Activated CD4-positive, alpha-beta T cell treated with anti-CD3 and anti-CD28 coated beads for 36 hours (primary cell): Measurements from ENCODE around the gene RASL10B. TPM values are rescaled to one million over a fixed set of nuclear protein-coding genes. Genes with fewer than 3 reads are reported as not detected.

ENCODE experiments used
- ATAC-seq: fragments of 200-7000 bp; cut with Tn5 transposase; one replicate; pipeline ENCODE4 v1.10.0; 2021; ENCODE audit warnings: mild to moderate bottlenecking, moderate library complexity
- CTCF ChIA-PET: fragments of 350-600 bp; sonication (Branson Sonifier 250); formaldehyde crosslinking; loops from one replicate; lab custom pipeline; 2021; ENCODE audit warnings: antibody characterized with exemption; lab: Charles Lee
- POLR2A ChIA-PET: fragments of 350-600 bp; sonication (Branson Sonifier 250); formaldehyde crosslinking; loops from one replicate; lab custom pipeline; 2021; ENCODE audit warnings: antibody characterized with exemption, inconsistent platforms; lab: Charles Lee
- DNase-seq: peaks from one replicate; pipeline ENCODE4 v3.0.0-alpha.2; 2020
- H3K27ac Mint-ChIP-seq: one replicate; pipeline ENCODE4 v1.8.0; 2021; ENCODE audit warnings: mixed read lengths
- H3K27me3 Mint-ChIP-seq: one replicate; pipeline ENCODE4 v1.8.0; 2021; ENCODE audit warnings: mixed read lengths
- H3K36me3 Mint-ChIP-seq: one replicate; pipeline ENCODE4 v1.8.0; 2021; ENCODE audit warnings: low read depth, mixed read lengths
- H3K4me1 Mint-ChIP-seq: one replicate; pipeline ENCODE4 v1.8.0; 2021; ENCODE audit warnings: mixed read lengths
- H3K4me3 Mint-ChIP-seq: one replicate; pipeline ENCODE4 v1.8.0; 2021; ENCODE audit warnings: mild to moderate bottlenecking, moderate library complexity, mixed read lengths
- H3K9me3 Mint-ChIP-seq: one replicate; pipeline ENCODE4 v1.8.0; 2021; ENCODE audit warnings: low read depth, mixed read lengths
- intact Hi-C, 2 experiments: fragments of 100-400 bp; cut with DNase I in 1 of 2; cut with micrococcal nuclease in 1 of 2; formaldehyde crosslinking; loops; one replicate each; pipeline versions ENCODE4 v1.14.2 to v1.15.1; 2022 to 2024; cut with DNase I, micrococcal nuclease
- total RNA-seq, 2 experiments: library from RNA; stranded (reverse); gene quantifications; one replicate each; pipeline ENCODE4 v1.2.3, GENCODE V29; 2021

RASL10B gene
- total RNA-seq, 2 experiments from 2014 or later = 2.7 to 4.0 TPM

GRCh38 chr17:35717475-35717874 lies 14.0 kb upstream of the RASL10B start:
- Mint-ChIP-seq H3K4me3 (no peak overlapping the region), H3K36me3 (peaks cover 22% of the 10 kb centered on the region), H3K4me1 (no peaks in the 10 kb centered on the region), H3K27ac (no peak overlapping the region), H3K9me3 (no peaks in the 10 kb centered on the region), H3K27me3 (no peaks in the 10 kb centered on the region)
- ChIA-PET POLR2A (no interaction called here), CTCF (interaction anchor here (0.6 to 1.5 kb wide), 4 partner anchors 8 to 47 kb away, joined by 3 to 5 read pairs (median 3); no protein-coding TSS in a partner anchor)
- intact Hi-C loops = no loop called here
- ATAC-seq (no peak), DNase-seq (no peak)

DNA sequence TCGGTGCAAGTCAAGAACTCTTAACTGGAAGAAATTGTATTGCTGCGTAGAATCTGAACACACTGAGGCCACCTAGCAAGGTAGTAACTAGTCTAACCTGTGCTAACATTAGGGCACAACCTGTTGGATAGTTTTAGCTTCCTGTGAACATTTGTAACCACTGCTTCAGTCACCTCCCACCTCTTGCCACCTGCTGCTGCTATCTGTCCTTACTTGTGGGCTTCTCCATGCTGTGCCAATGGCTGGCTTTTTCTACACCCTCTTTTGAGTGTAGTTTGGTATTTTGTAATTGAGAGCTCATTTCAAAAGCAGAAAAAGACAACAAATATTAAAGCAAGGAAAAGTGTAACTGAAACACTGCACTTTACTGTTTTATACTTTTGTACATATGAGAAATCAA lies 7.7 kb upstream of the RASL10B start:
- H3K27me3 Mint-ChIP-seq = no peaks in the 10 kb centered on the region
- CTCF ChIA-PET = interaction anchor here (1.6 kb wide), 1 partner anchor 8 kb away, joined by 6 read pairs; the partner anchor contains the start of gene RASL10B
- DNase-seq (no peak), ATAC-seq (no peak)
- H3K4me1 Mint-ChIP-seq = no peaks in the 10 kb centered on the region
- H3K9me3 Mint-ChIP-seq = no peaks in the 10 kb centered on the region
- H3K4me3 Mint-ChIP-seq = no peak overlapping the region
- H3K36me3 Mint-ChIP-seq = peaks cover 38% of the 10 kb centered on the region
- H3K27ac Mint-ChIP-seq = no peak overlapping the region
- intact Hi-C loops = no loop called here
- POLR2A ChIA-PET = no interaction called here

DNA sequence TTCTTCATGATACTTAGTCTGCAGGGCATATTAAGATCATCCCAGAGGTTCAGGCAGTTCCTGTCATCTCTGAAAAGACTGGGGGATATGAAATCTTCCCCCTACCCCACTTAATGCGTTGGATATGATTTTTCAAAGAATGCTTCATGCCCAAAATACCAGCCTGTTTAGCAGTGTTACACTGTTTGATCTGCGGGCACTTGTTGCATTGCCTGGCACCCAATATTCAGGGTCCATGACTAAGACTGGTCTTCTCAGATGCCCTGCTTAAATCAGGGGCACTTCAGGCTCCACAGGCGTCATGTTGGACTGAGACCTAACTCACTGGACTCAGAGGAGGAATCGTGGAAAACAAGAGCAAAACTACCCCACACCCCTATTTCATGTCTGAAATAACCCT lies 6.4 kb upstream of the RASL10B start:
- no peak overlapping the region for H3K4me3 Mint-ChIP-seq
- no peak overlapping the region for H3K27ac Mint-ChIP-seq
- H3K27me3 Mint-ChIP-seq = no peaks in the 10 kb centered on the region
- ATAC-seq (no peak), DNase-seq (no peak)
- CTCF ChIA-PET = no interaction called here
- H3K9me3 Mint-ChIP-seq = no peaks in the 10 kb centered on the region
- peaks cover 3% of the 10 kb centered on the region for H3K4me1 Mint-ChIP-seq
- intact Hi-C loops = no loop called here
- H3K36me3 Mint-ChIP-seq = peaks cover 32% of the 10 kb centered on the region
- POLR2A ChIA-PET = no interaction called here

DNA sequence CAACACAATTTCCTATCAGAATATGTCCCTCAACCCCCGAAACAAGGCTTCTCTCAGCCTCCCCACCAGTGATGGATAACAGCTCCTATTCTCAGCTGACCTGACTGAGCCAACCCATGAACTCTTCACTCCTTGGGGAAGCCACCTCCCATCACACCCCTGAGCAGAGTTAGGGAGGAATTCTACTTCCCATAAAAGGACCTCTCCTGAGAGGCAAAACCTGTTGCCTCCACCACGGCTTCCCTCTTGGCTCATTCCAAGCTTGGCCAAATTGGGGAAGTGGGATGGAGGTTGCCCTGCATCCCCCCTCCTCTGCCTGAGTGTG lies 5.7 kb upstream of the RASL10B start:
- Mint-ChIP-seq H3K4me1 (peaks cover 10% of the 10 kb centered on the region), H3K36me3 (peaks cover 28% of the 10 kb centered on the region), H3K27me3 (no peaks in the 10 kb centered on the region), H3K9me3 (no peaks in the 10 kb centered on the region), H3K27ac (no peak overlapping the region), H3K4me3 (no peak overlapping the region)
- CTCF ChIA-PET = interaction anchor here (0.9 kb wide), 1 partner anchor 38 kb away, joined by 3 read pairs; no protein-coding TSS in a partner anchor
- DNase-seq = no peak
- intact Hi-C loops = no loop called here
- no peak for ATAC-seq
- POLR2A ChIA-PET = no interaction called here

DNA sequence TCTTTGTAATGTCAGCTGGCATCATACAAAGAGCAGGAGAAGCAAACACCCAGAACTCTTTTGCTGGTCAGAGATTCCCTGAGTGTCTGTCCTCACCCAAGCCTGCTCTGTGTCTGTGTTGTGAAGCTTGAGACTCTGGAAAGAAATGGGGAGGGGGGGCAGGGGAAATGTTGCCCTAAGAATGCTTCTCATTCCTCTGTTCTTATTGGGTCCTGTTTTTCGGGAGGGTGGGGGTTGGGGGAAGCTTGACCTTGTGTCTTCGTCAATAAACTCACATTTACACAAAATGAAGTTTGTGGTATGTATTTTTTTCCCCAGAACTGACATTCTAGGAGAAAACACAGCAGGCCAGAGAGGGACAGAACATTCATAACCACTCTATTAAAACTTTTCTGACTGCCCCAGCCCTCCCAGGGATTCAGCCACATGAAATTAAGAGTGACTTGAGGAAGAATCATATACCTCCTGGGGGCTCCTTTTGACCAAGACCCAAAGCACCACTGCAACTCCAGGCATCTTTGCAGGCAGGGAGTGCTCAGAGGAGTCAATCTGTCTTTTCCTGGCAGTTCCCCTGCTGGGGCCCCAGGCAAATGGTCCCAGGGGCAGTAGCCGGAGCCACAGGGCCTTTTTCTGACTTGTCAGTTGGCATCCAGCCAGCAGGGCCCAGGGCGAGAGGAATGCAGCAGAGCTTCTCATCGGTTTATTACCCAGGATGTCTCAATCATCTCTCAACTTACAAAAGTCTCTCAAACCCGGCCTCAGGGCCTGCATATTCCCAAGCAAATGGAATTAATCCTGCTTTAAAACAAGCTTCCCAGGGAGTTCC lies 5.1 kb upstream of the RASL10B start:
- no peak for DNase-seq
- Mint-ChIP-seq H3K4me1 (peaks cover 16% of the 10 kb centered on the region), H3K9me3 (no peaks in the 10 kb centered on the region), H3K27me3 (no peaks in the 10 kb centered on the region), H3K4me3 (no peak overlapping the region), H3K27ac (no peak overlapping the region), H3K36me3 (peaks cover 26% of the 10 kb centered on the region)
- CTCF ChIA-PET = interaction anchor here (0.9 kb wide), 2 partner anchors 21 to 38 kb away, joined by 3 to 6 read pairs; no protein-coding TSS in a partner anchor
- no peak for ATAC-seq
- POLR2A ChIA-PET = no interaction called here
- intact Hi-C loops = no loop called here

DNA sequence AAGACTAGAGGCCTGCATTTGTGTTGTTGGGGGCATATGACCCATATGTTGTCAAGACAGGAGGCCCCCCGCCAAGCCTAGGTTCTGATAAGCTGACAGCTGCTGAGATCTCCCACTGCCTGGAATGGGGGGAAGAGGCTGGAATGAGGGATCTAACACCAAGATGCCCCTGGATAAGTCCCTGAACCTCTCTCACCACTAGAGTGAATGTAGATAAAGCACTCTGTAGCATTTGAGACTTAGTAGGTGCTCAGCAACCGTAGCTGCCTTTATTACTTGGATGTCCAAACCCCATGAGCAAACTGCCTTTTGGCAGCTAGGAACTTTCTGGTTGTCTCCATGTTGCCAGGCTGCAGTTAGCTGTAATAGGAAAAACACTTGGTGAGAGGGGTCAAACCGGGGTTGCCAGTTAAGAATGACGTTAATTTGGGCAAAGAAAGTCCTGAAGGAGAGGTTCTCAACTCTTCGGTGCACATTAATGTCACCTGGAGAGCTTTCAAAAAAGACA lies 4.4 kb upstream of the RASL10B start:
- no peak for ATAC-seq
- CTCF ChIA-PET = interaction anchor here (0.6 to 1.2 kb wide), 4 partner anchors 18 to 92 kb away, joined by 3 to 6 read pairs (median 3); partner anchors contain the start of gene TAF15

GRCh38 chr17:35727635-35728034 lies 3.8 kb upstream of the RASL10B start:
- intact Hi-C loops = no loop called here
- Mint-ChIP-seq H3K4me1 (peaks cover 16% of the 10 kb centered on the region), H3K36me3 (peaks cover 26% of the 10 kb centered on the region), H3K9me3 (no peaks in the 10 kb centered on the region), H3K27me3 (no peaks in the 10 kb centered on the region), H3K27ac (no peak overlapping the region), H3K4me3 (no peak overlapping the region)
- DNase-seq (no peak), ATAC-seq (no peak)
- CTCF ChIA-PET = interaction anchor here (0.6 to 1.2 kb wide), 3 partner anchors 17 to 92 kb away, joined by 3 read pairs; partner anchors contain the start of gene TAF15
- POLR2A ChIA-PET = no interaction called here

More for the DNA sequence above, 4.4 kb upstream of the RASL10B start:
- peaks cover 16% of the 10 kb centered on the region for H3K4me1 Mint-ChIP-seq
- no peaks in the 10 kb centered on the region for H3K9me3 Mint-ChIP-seq
- DNase-seq = no peak
- no peaks in the 10 kb centered on the region for H3K27me3 Mint-ChIP-seq
- POLR2A ChIA-PET = no interaction called here
- no peak overlapping the region for H3K4me3 Mint-ChIP-seq
- H3K27ac Mint-ChIP-seq = no peak overlapping the region
- H3K36me3 Mint-ChIP-seq = peaks cover 26% of the 10 kb centered on the region
- intact Hi-C loops = no loop called here

DNA sequence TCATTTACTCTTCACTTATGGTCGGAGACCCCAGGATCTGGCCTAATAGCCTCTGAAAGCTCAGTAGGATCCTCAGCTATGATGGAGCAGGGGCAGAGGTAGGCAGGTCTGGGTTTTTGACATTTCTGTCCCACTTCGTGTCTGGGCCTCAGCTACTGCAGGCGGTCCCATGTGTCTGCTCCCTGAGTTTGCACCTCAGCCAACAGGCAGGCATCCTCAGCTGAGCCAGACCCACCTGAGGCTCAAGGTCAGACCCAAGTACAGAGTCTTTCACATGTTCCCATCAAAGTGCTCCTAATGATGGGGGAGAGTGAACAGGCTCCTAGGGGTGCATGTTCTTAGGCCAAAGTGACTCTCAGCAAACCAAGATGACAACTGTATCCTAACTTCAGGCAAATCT lies 2.9 kb upstream of the RASL10B start:
- H3K36me3 Mint-ChIP-seq = peaks cover 22% of the 10 kb centered on the region
- CTCF ChIA-PET = no interaction called here
- no peak overlapping the region for H3K27ac Mint-ChIP-seq
- ATAC-seq = no peak
- POLR2A ChIA-PET = no interaction called here
- peaks cover 16% of the 10 kb centered on the region for H3K4me1 Mint-ChIP-seq
- H3K9me3 Mint-ChIP-seq = no peaks in the 10 kb centered on the region
- no peak for DNase-seq
- intact Hi-C loops = no loop called here
- H3K27me3 Mint-ChIP-seq = no peaks in the 10 kb centered on the region
- no peak overlapping the region for H3K4me3 Mint-ChIP-seq

DNA sequence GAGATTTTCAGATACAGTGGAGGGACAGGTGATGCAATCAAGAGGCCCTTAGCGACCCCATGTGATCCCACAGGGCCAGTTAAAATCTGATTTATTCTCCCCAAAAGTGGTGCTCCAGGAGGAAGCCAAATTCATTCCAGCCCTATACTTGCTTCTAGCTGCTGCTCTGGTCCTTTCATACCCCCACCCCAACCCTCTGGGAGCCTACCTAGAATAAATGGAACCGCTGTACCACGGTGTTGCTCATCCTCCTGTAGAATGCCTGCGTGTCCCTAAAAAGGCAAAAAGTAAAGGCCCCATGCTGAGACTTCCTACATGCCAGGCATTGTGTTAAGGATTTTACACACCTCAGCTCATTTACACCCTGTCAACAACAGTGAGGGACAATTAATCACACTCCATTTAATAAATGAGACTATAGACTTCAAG lies 2.0 kb upstream of the RASL10B start:
- Mint-ChIP-seq H3K36me3 (peaks cover 15% of the 10 kb centered on the region), H3K27me3 (no peaks in the 10 kb centered on the region), H3K4me3 (no peak overlapping the region), H3K4me1 (peaks cover 16% of the 10 kb centered on the region), H3K27ac (no peak overlapping the region), H3K9me3 (no peaks in the 10 kb centered on the region)
- ChIA-PET CTCF (interaction anchor here (0.5 to 1.8 kb wide), 2 partner anchors 18 to 281 kb away, joined by 3 to 6 read pairs; no protein-coding TSS in a partner anchor), POLR2A (no interaction called here)
- intact Hi-C loops = no loop called here
- ATAC-seq = no peak
- no peak for DNase-seq

DNA sequence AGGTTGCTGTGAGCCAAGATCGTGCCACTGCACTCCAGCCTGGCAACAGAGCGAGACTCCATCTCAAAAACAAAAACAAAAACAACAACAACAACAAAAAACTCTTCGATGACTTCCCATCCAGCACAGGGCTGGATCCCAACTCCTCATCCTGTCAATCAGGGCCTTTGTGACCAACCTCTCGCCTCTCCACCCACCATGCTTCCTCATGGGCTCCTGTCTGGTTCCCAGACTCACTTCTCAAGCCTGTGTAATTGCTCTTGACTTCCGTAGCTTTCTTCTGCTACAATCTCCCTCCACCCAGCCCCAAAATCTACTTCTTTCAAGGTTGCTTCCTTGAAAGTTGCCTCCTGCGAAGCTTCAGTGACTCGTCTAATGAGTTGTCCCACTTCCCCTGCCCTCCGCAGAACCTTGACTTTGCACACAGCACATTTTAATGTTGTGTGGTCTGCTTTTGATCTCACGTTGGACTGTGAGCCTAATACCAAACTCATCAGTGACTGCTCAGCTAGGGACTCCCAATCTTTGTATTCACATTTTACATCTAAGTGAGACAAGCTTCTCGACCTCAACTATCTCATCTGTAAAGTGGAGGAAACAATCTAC lies 936 bp upstream of the RASL10B start:
- DNase-seq = peak; percentile 27
- ChIA-PET CTCF (interaction anchor here (0.6 to 2.1 kb wide), 6 partner anchors 8 to 78 kb away, joined by 3 to 6 read pairs (median 4); partner anchors contain the start of gene TAF15), POLR2A (interaction anchor here (0.6 kb wide), 1 partner anchor 542 kb away, joined by 3 read pairs; no protein-coding TSS in a partner anchor)
- ATAC-seq = peak; percentile 40
- peak overlapping the region; percentile 65 for H3K4me3 Mint-ChIP-seq
- H3K27ac Mint-ChIP-seq = peak overlapping the region; percentile 70
- intact Hi-C loops = loop anchor here in 1 of 2 experiments (5.0 kb wide), 1 partner anchor 588 kb away; the partner anchor contains the start of gene NLE1
- H3K27me3 Mint-ChIP-seq = no peaks in the 10 kb centered on the region
- H3K9me3 Mint-ChIP-seq = no peaks in the 10 kb centered on the region
- H3K36me3 Mint-ChIP-seq = peaks cover 5% of the 10 kb centered on the region
- peaks cover 16% of the 10 kb centered on the region for H3K4me1 Mint-ChIP-seq
